Fibroblast of the conjunctiva (primary cell): ENCODE data around the gene MAMSTR.
A peak's percentile ranks its signal among the peaks of the same experiment; 100 is the strongest.

Source experiments
- DNase-seq: peaks from one replicate; pipeline ENCODE4 v3.0.0-alpha.2; 2010; ENCODE audit warnings: low read depth

The MAMSTR gene

GRCh38 chr19:48746110-48746509, 26.6 kb upstream of the MAMSTR start:
- DNase-seq, result no peak

GRCh38 chr19:48745208-48745995, 25.9 kb upstream of the MAMSTR start:
- DNase-seq, result no peak

GRCh38 chr19:48742096-48742495, 22.6 kb upstream of the MAMSTR start:
- DNase-seq, result no peak

- DNase-seq, result no peak
Observed at GRCh38 chr19:48741129-48741999, 21.8 kb upstream of the MAMSTR start.

- DNase-seq, result no peak
Observed at GRCh38 chr19:48740164-48740972, 20.8 kb upstream of the MAMSTR start, which contains the start of gene RASIP1. Gene RASIP1 (minus strand): TSS chr19:48740610. CDS start chr19:48740282, 328 bp downstream.

- DNase-seq, result no peak
Observed at GRCh38 chr19:48739404-48740163, 20.1 kb upstream of the MAMSTR start.

GRCh38 chr19:48738557-48739403, 19.3 kb upstream of the MAMSTR start:
- DNase-seq, result peak; percentile 46

- DNase-seq, result no peak
Observed at GRCh38 chr19:48737360-48737998, 18.0 kb upstream of the MAMSTR start.

GRCh38 chr19:48735031-48735615, 15.6 kb upstream of the MAMSTR start:
- DNase-seq, result no peak

GRCh38 chr19:48734625-48735024, 15.1 kb upstream of the MAMSTR start:
- DNase-seq, result no peak

GRCh38 chr19:48731452-48731851, 11.9 kb upstream of the MAMSTR start:
- DNase-seq, result no peak

GRCh38 chr19:48728911-48729664, 9.6 kb upstream of the MAMSTR start:
- no peak for DNase-seq

GRCh38 chr19:48726556-48726955, 7.0 kb upstream of the MAMSTR start:
- no peak for DNase-seq

- DNase-seq, result peak; percentile 87
Observed at GRCh38 chr19:48724796-48725753, 5.5 kb upstream of the MAMSTR start.

GRCh38 chr19:48722196-48722708, 2.7 kb upstream of the MAMSTR start:
- no peak for DNase-seq

GRCh38 chr19:48720613-48721296, 1.2 kb upstream of the MAMSTR start:
- DNase-seq, result peak; percentile 99

GRCh38 chr19:48720251-48720612, 707 bp upstream of the MAMSTR start:
- no peak for DNase-seq
